ENCODE measurements around the gene OR10A2. TPM values are rescaled to one million over a fixed set of nuclear protein-coding genes. Genes with fewer than 3 reads are reported as not detected.

OR10A2 gene
- total RNA-seq, 1 experiment from 2014 or later, result not detected

DNA sequence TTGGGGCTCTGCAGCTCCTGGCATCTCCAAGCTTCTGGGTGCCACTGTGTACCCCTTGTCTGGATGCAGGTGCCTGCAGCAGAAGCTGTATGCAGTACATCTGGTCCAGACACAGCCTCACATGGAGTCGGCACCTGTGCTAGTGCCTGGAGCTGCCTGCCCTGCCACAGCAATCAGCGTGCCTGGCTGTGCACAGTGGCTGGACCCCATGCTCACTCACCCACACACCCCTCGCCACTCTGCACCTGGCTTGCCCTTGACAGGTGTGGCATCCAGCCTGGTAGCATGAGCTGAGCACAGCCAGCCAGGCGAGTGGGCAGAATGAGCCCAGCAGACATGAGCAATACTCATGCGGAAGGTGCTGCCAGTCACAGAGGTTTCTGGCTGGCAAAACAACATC, 43.9 kb upstream of the OR10A2 start:
- no peak overlapping the region for H3K56ac ChIP-seq (ENCODE audit: insufficient read length, low read depth, low read length)
- no peaks in the 10 kb centered on the region for H3K27me3 ChIP-seq (ENCODE audit: insufficient read depth, low read length)
- no peaks in the 10 kb centered on the region for H3K23me2 ChIP-seq (ENCODE audit: insufficient read length, low read depth, low read length, poor library complexity, severe bottlenecking)
- no peak overlapping the region for H2BK15ac ChIP-seq (ENCODE audit: low read depth, low read length)
- H3K27ac Mint-ChIP-seq, result no peak overlapping the region
- H3T11ph ChIP-seq (ENCODE audit: low read length), result no peak overlapping the region
- no peak overlapping the region for H3K4ac ChIP-seq (ENCODE audit: low read depth, low read length)
- TF ChIP-seq, protein P1, sequence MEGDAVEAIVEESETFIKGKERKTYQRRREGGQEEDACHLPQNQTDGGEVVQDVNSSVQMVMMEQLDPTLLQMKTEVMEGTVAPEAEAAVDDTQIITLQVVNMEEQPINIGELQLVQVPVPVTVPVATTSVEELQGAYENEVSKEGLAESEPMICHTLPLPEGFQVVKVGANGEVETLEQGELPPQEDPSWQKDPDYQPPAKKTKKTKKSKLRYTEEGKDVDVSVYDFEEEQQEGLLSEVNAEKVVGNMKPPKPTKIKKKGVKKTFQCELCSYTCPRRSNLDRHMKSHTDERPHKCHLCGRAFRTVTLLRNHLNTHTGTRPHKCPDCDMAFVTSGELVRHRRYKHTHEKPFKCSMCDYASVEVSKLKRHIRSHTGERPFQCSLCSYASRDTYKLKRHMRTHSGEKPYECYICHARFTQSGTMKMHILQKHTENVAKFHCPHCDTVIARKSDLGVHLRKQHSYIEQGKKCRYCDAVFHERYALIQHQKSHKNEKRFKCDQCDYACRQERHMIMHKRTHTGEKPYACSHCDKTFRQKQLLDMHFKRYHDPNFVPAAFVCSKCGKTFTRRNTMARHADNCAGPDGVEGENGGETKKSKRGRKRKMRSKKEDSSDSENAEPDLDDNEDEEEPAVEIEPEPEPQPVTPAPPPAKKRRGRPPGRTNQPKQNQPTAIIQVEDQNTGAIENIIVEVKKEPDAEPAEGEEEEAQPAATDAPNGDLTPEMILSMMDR (conservative IDR thresholded peaks at IDR 0.05), result no peak
- no peaks in the 10 kb centered on the region; a peak in 2 of 7 replicates for H3K36me3 Mint-ChIP-seq (ENCODE audit: insufficient read depth in 1 of 3, low read depth in 3 of 3)
- H2AK5ac ChIP-seq (ENCODE audit: insufficient read length, low read length), result no peak overlapping the region
- H3K79me2 ChIP-seq (ENCODE audit: insufficient read depth, low read length), result no peaks in the 10 kb centered on the region
- H4K8ac ChIP-seq (replicated peaks; ENCODE audit: insufficient read length, low read depth, low read length), result no peak overlapping the region
- no peak overlapping the region for H3K27ac ChIP-seq (ENCODE audit: insufficient read length, low read depth, low read length)
- H2AFZ ChIP-seq (ENCODE audit: low read length), result no peak overlapping the region
- no CpG with 5 or more reads among the region's 5 CpGs for WGBS (ENCODE audit: extremely low coverage, insufficient read length, low lambda C conversion rate)
- H4K91ac ChIP-seq (ENCODE audit: insufficient read length, low read depth, low read length), result no peak overlapping the region
- no peak overlapping the region for H2BK12ac ChIP-seq (ENCODE audit: insufficient read length, low read depth, low read length)
- no peaks in the 10 kb centered on the region for H3K9me3 ChIP-seq (ENCODE audit: control insufficient read depth, low read depth, low read length)
- H3K4me1 ChIP-seq (ENCODE audit: insufficient read depth, low read length), result no peaks in the 10 kb centered on the region
- no peak overlapping the region for H4K5ac ChIP-seq (ENCODE audit: insufficient read length, low read depth, low read length)
- H3K23ac ChIP-seq (ENCODE audit: insufficient read length, low read depth, low read length), result no peak overlapping the region
- no peaks in the 10 kb centered on the region for H4K20me1 ChIP-seq (ENCODE audit: control insufficient read depth, insufficient read depth, insufficient read length)
- no peak overlapping the region for H3K18ac ChIP-seq (ENCODE audit: insufficient read length, low read depth, low read length)
- H3K14ac ChIP-seq (ENCODE audit: insufficient read depth, low read length), result no peak overlapping the region; the same call in 1 of the 2 replicates
- no peak overlapping the region for H2BK20ac ChIP-seq (ENCODE audit: low read depth, low read length, poor library complexity, severe bottlenecking)
- H3K27me3 Mint-ChIP-seq (ENCODE audit: low read depth), result no peaks in the 10 kb centered on the region
- H3K4me3 Mint-ChIP-seq, result no peak overlapping the region
- no peak overlapping the region for H2BK120ac ChIP-seq (ENCODE audit: low read depth, low read length, poor library complexity, severe bottlenecking)
- peaks cover 4 to 5% of the 10 kb centered on the region in 2 experiments; a peak in 4 of 5 replicates for H3K9me3 Mint-ChIP-seq
- no peaks in the 10 kb centered on the region for H3K79me1 ChIP-seq (ENCODE audit: insufficient read depth, low read depth, low read length, poor library complexity, severe bottlenecking)
- no peak for DNase-seq
- H2BK5ac ChIP-seq (ENCODE audit: insufficient read length, low read length), result no peak overlapping the region
- no peak overlapping the region for H3K4me2 ChIP-seq (ENCODE audit: insufficient read depth, insufficient read length, low read length)
- H3K4me1 Mint-ChIP-seq, result peaks cover 4 to 5% of the 10 kb centered on the region in 2 experiments
- no peak overlapping the region for H3K9ac ChIP-seq (ENCODE audit: extremely low read depth, insufficient read length, low read length)
